CD4-positive, alpha-beta T cell (primary cell): ENCODE data around the gene GPR156. TPM values are rescaled to one million over a fixed set of nuclear protein-coding genes. Genes with fewer than 3 reads are reported as not detected.

Source experiments
- ATAC-seq: fragments of 200-7000 bp; cut with Tn5 transposase; one replicate; pipeline ENCODE4 v1.10.0; 2022; ENCODE audit warnings: mild to moderate bottlenecking; ENCODE audit not compliant: poor library complexity
- CTCF ChIA-PET: fragments of 350-600 bp; sonication (Branson Sonifier 250); formaldehyde crosslinking; loops from one replicate; lab custom pipeline; 2021; ENCODE audit warnings: antibody characterized with exemption, inconsistent platforms; lab: Charles Lee
- POLR2A ChIA-PET: fragments of 350-600 bp; sonication (Branson Sonifier 250); formaldehyde crosslinking; loops from one replicate; lab custom pipeline; 2021; ENCODE audit warnings: antibody characterized with exemption, inconsistent platforms; lab: Charles Lee
- DNase-seq, 14 experiments: peaks; one replicate each; pipeline ENCODE4 v3.0.0-alpha.2; 2013 to 2020; ENCODE audit warnings: mixed read lengths in 2 of 14
- H3K27ac ChIP-seq, 2 donors: one replicate each; pipeline versions ENCODE4 v1.5.1 to v1.7.0; 2013; ENCODE audit warnings: low read length in 2 of 2, low read depth in 1 of 2, mild to moderate bottlenecking in 1 of 2
- H3K27me3 ChIP-seq, 2 experiments: 1 replicate in 1 of 2; 2 replicates in 1 of 2; pipeline versions ENCODE4 v1.6.1 to v1.7.0; 2013; ENCODE audit warnings: low read length in 2 of 2, control low read depth in 1 of 2, mild to moderate bottlenecking in 1 of 2, moderate library complexity in 1 of 2; ENCODE audit not compliant: insufficient read depth in 2 of 2, control insufficient read depth in 1 of 2
- H3K36me3 ChIP-seq: one replicate; pipeline ENCODE4 v1.6.1; 2013; ENCODE audit warnings: low read length, control low read depth; ENCODE audit not compliant: insufficient read depth
- H3K4me1 ChIP-seq: one replicate; pipeline ENCODE4 v1.6.1; 2013; ENCODE audit warnings: low read length, control low read depth; ENCODE audit not compliant: insufficient read depth
- H3K4me3 ChIP-seq: one replicate; pipeline ENCODE4 v1.5.1; 2013; ENCODE audit warnings: mild to moderate bottlenecking, low read length, moderate library complexity
- H3K9me3 ChIP-seq, 2 experiments: 1 replicate in 1 of 2; 2 replicates in 1 of 2; pipeline versions ENCODE4 v1.6.1 to v1.7.0; 2013; ENCODE audit warnings: low read length in 2 of 2, mild to moderate bottlenecking in 2 of 2, control low read depth in 1 of 2, moderate library complexity in 1 of 2; ENCODE audit not compliant: control insufficient read depth in 1 of 2, insufficient read depth in 1 of 2
- H3K27ac Mint-ChIP-seq: one replicate; pipeline ENCODE4 v1.8.0; 2020; ENCODE audit warnings: mixed read lengths
- H3K27me3 Mint-ChIP-seq: one replicate; pipeline ENCODE4 v1.8.0; 2021; ENCODE audit warnings: mixed read lengths
- H3K36me3 Mint-ChIP-seq: one replicate; pipeline ENCODE4 v1.8.0; 2021; ENCODE audit warnings: low read depth, mixed read lengths
- H3K4me1 Mint-ChIP-seq: one replicate; pipeline ENCODE4 v1.8.0; 2021; ENCODE audit warnings: low read depth, mixed read lengths
- H3K4me3 Mint-ChIP-seq: one replicate; pipeline ENCODE4 v1.8.0; 2020; ENCODE audit warnings: mild to moderate bottlenecking, mixed read lengths
- H3K9me3 Mint-ChIP-seq: one replicate; pipeline ENCODE4 v1.8.0; 2020; ENCODE audit warnings: mixed read lengths
- CTCF ChIP-seq: fragments of 200-600 bp; IDR thresholded peaks from one replicate; pipeline ENCODE4 v1.8.0; 2022; ENCODE audit warnings: antibody characterized with exemption, mild to moderate bottlenecking
- intact Hi-C, 2 experiments: fragments of 100-400 bp; cut with DNase I in 1 of 2; cut with micrococcal nuclease in 1 of 2; formaldehyde crosslinking; loops; one replicate each; pipeline versions ENCODE4 v1.15.1 to v1.9.0; 2023 to 2025; cut with DNase I, micrococcal nuclease
- polyA plus RNA-seq, 2 donors: library from polyadenylated mRNA; unstranded; fragments of 120-200 nt; gene quantifications; one replicate each; pipeline ENCODE4 v1.2.1, GENCODE V29; 2013
- total RNA-seq, 174 experiments: library from RNA in 2 of 174; stranded (reverse) in 2 of 174; gene quantifications; one replicate each; pipeline ENCODE4 v1.2.3 and lab custom pipeline; 2021 to 2026

GPR156 gene
- under 1 TPM; 0.17 to 0.27 TPM for total RNA-seq
- not detected for polyA plus RNA-seq (2013, experiment 1 of 2)
- 0.05 TPM for polyA plus RNA-seq (2013, experiment 2 of 2)
- total RNA-seq (lab: John Stamatoyannopoulos, UW) = 0 to 0.69 (median 0.09) reads per million in 172 experiments

DNA sequence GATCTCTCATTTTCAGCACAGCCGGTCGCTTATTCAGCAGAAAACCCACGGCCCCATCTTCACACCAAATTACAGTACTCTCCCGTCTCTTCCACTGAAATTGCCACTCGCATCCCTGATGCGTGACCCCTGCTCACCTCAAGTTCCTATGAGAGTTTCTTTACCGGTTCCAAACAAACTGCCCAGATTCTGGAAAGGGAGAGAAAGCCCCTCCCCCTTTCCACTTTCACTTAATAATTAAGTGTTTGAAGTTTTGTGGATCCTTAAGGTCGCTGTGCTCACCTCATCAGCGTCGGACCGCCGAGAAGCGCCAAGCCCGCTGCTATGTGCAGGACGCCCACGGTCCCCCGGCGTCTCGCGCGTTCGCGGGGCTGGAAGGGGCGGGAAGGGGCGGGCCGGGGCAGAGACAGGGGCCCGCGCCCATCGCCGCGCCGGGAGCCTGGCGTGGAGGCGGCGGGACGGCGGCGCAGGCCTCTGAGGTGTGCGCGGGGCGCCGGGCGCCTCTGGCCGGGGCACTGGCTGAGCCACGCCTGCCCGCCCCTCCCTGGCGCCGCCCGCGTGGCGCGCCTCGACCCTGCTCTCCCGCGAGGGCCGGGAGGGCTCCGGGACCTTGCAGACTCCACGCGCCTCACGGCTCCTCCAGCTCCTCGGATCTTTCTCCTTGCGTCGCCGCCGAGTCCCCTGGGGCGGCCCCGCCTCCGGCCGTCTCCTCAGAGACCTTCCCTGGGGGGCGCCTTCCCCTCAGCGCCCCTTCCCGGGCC, at the start of gene GPR156:
Gene GPR156 (minus strand): TSS at position 476 of the 761 bp plus-strand sequence. CDS start 41,124 bp downstream, outside the sequence.
- peaks cover 0 to 6% of the 10 kb centered on the region in 2 experiments for H3K9me3 ChIP-seq
- no peaks in the 10 kb centered on the region for H3K36me3 Mint-ChIP-seq
- intact Hi-C loops = no loop called here
- peaks cover 37 to 58% of the 10 kb centered on the region in 2 experiments for H3K27me3 ChIP-seq
- no peak within 1 kb of the TSS for H3K27ac Mint-ChIP-seq
- POLR2A ChIA-PET = no interaction called here
- H3K4me3 Mint-ChIP-seq = no peak within 1 kb of the TSS
- H3K4me1 ChIP-seq = peaks cover 3% of the 10 kb centered on the region
- H3K4me1 Mint-ChIP-seq = peaks cover 4% of the 10 kb centered on the region
- peaks cover 84% of the 10 kb centered on the region for H3K27me3 Mint-ChIP-seq
- ATAC-seq = no peak
- no peaks in the 10 kb centered on the region for H3K9me3 Mint-ChIP-seq
- H3K4me3 ChIP-seq = peak within 1 kb of the TSS; percentile 10
- no peak for DNase-seq
- no peaks in the 10 kb centered on the region for H3K36me3 ChIP-seq
- no peak for TF ChIP-seq CTCF
- CTCF ChIA-PET = no interaction called here
- H3K27ac ChIP-seq = no peak within 1 kb of the TSS

DNA sequence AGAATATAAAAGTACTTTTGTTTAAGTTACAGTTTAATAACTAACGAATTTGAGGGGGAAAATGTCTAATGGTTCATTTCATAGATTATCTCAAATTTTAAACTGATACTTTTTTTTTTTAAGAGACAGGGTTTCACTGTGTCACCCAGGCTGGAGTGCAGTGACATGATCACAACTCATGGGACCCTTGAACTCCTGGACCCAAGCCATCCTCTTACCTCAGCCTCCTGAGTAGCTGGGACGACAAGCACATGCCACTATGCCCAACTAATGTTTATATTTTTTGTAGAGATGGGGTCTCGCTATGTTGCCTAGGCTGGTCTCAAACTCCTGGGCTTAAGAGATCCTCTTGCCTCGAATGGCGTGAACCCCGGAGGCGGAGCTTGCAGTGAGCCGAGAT, 47.6 kb upstream of the GPR156 start:
- ATAC-seq (no peak), DNase-seq (no peak)
- H3K4me3 Mint-ChIP-seq = no peak overlapping the region
- Histone ChIP-seq H3K4me3 (no peak overlapping the region), H3K27me3 (no peaks in the 10 kb centered on the region), H3K9me3 (no peaks in the 10 kb centered on the region), H3K4me1 (no peaks in the 10 kb centered on the region), H3K36me3 (peaks cover 65% of the 10 kb centered on the region), H3K27ac (no peak overlapping the region)
- ChIA-PET CTCF (interaction anchor here (2.3 kb wide), 1 partner anchor 12 kb away, joined by 6 read pairs; no protein-coding TSS in a partner anchor), POLR2A (interaction anchor here (1.3 kb wide), 1 partner anchor 16 kb away, joined by 5 read pairs; the partner anchor contains the start of gene LRRC58)
- no peaks in the 10 kb centered on the region for H3K9me3 Mint-ChIP-seq
- TF ChIP-seq CTCF = no peak
- no peak overlapping the region for H3K27ac Mint-ChIP-seq
- H3K36me3 Mint-ChIP-seq = peaks cover 69% of the 10 kb centered on the region
- no peaks in the 10 kb centered on the region for H3K27me3 Mint-ChIP-seq
- intact Hi-C loops = no loop called here
- H3K4me1 Mint-ChIP-seq = peaks cover 17% of the 10 kb centered on the region

DNA sequence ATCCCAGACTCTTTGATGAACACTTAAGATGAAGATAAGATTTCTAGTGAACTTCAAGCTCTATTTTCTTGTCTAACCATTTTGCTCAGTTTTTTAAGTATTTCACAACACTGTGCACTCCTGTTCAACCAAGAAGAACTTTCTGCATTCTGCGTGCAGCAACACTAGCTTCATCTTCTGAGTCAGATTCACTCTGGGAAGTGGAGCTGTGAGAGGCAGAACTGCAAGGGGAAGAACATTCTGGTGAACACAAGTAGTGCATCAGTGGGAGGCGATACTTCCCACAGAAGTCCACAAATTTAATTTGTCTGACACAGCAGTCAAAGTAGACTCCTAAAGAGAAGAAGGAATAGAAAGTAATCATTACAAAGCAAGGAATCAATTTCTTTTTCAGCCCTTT, 46.1 kb upstream of the GPR156 start:
- peaks cover 3% of the 10 kb centered on the region for H3K4me1 Mint-ChIP-seq
- CTCF ChIA-PET = no interaction called here
- no peak overlapping the region for H3K27ac Mint-ChIP-seq
- TF ChIP-seq CTCF = no peak
- ATAC-seq = no peak
- peaks cover 65% of the 10 kb centered on the region for H3K36me3 ChIP-seq
- no peak overlapping the region for H3K27ac ChIP-seq
- no peaks in the 10 kb centered on the region for H3K4me1 ChIP-seq
- intact Hi-C loops = no loop called here
- POLR2A ChIA-PET = interaction anchor here (0.7 to 1.4 kb wide), 2 partner anchors 18 to 236 kb away, joined by 3 read pairs; partner anchors contain the start of gene LRRC58
- no peaks in the 10 kb centered on the region for H3K9me3 Mint-ChIP-seq
- no peak for DNase-seq
- H3K27me3 ChIP-seq = no peaks in the 10 kb centered on the region
- H3K4me3 ChIP-seq = no peak overlapping the region
- peaks cover 76% of the 10 kb centered on the region for H3K36me3 Mint-ChIP-seq
- H3K9me3 ChIP-seq = no peaks in the 10 kb centered on the region
- no peaks in the 10 kb centered on the region for H3K27me3 Mint-ChIP-seq
- no peak overlapping the region for H3K4me3 Mint-ChIP-seq
